H9 (cell line): Measurements from ENCODE around the gene CD80. TPM values are rescaled to one million over a fixed set of nuclear protein-coding genes. Genes with fewer than 3 reads are reported as not detected.

ENCODE experiments used
- DNase-seq: peaks from one replicate; pipeline ENCODE4 v3.0.0-alpha.2; 2017
- H2AFZ ChIP-seq: one replicate; pipeline ENCODE4 v1.6.1; 2013; ENCODE audit warnings: mild to moderate bottlenecking, low read length, control low read depth, moderate library complexity
- H2AK5ac ChIP-seq: 2 replicates; pipeline ENCODE4 v1.6.1; 2013; ENCODE audit warnings: low read length, control low read depth, mixed read lengths; ENCODE audit not compliant: insufficient read length
- H2BK120ac ChIP-seq: one replicate; pipeline ENCODE4 v1.6.1; 2013; ENCODE audit warnings: low read depth, mild to moderate bottlenecking, low read length, control low read depth, inconsistent platforms; ENCODE audit not compliant: poor library complexity, severe bottlenecking
- H2BK12ac ChIP-seq: 2 replicates; pipeline ENCODE4 v1.6.1; 2013; ENCODE audit warnings: low read length, control low read depth, mixed read lengths, low read depth; ENCODE audit not compliant: insufficient read length
- H2BK15ac ChIP-seq: 2 replicates; pipeline ENCODE4 v1.6.1; 2013; ENCODE audit warnings: low read depth, low read length, control low read depth
- H2BK20ac ChIP-seq: one replicate; pipeline ENCODE4 v1.6.1; 2013; ENCODE audit warnings: low read depth, mild to moderate bottlenecking, low read length, control low read depth, inconsistent platforms; ENCODE audit not compliant: poor library complexity, severe bottlenecking
- H2BK5ac ChIP-seq: 2 replicates; pipeline ENCODE4 v1.6.1; 2013; ENCODE audit warnings: low read length, control low read depth, mixed read lengths; ENCODE audit not compliant: insufficient read length
- H3K14ac ChIP-seq: 2 replicates; pipeline ENCODE4 v1.6.1; 2013; ENCODE audit warnings: low read length, control low read depth; ENCODE audit not compliant: insufficient read depth
- H3K18ac ChIP-seq: 2 replicates; pipeline ENCODE4 v1.6.1; 2013; ENCODE audit warnings: low read depth, mild to moderate bottlenecking, mixed read lengths, low read length, control low read depth; ENCODE audit not compliant: insufficient read length
- H3K23ac ChIP-seq: 2 replicates; pipeline ENCODE4 v1.6.1; 2013; ENCODE audit warnings: low read length, control low read depth, mixed read lengths, low read depth; ENCODE audit not compliant: insufficient read length
- H3K23me2 ChIP-seq: 2 replicates; pipeline ENCODE4 v1.6.1; 2013; ENCODE audit warnings: low read depth, mild to moderate bottlenecking, mixed read lengths, low read length, control low read depth; ENCODE audit not compliant: insufficient read length, poor library complexity, severe bottlenecking
- H3K27ac ChIP-seq: 2 replicates; pipeline ENCODE4 v1.5.1; 2013; ENCODE audit warnings: low read length, control low read depth, mixed read lengths, low read depth; ENCODE audit not compliant: insufficient read length
- H3K27me3 ChIP-seq: 2 replicates; pipeline ENCODE4 v1.6.1; 2013; ENCODE audit warnings: low read length, control low read depth, inconsistent platforms; ENCODE audit not compliant: insufficient read depth
- H3K4ac ChIP-seq: 2 replicates; pipeline ENCODE4 v1.6.1; 2013; ENCODE audit warnings: low read depth, mild to moderate bottlenecking, control low read depth, inconsistent platforms, low read length, moderate library complexity
- H3K4me1 ChIP-seq: 2 replicates; pipeline ENCODE4 v1.6.1; 2013; ENCODE audit warnings: low read length, control low read depth, inconsistent platforms; ENCODE audit not compliant: insufficient read depth
- H3K4me2 ChIP-seq: 2 replicates; pipeline ENCODE4 v1.6.1; 2013; ENCODE audit warnings: low read length, control low read depth, mixed read lengths; ENCODE audit not compliant: insufficient read length, insufficient read depth
- H3K56ac ChIP-seq: 2 replicates; pipeline ENCODE4 v1.6.1; 2013; ENCODE audit warnings: low read depth, mild to moderate bottlenecking, mixed read lengths, low read length, control low read depth; ENCODE audit not compliant: insufficient read length
- H3K79me1 ChIP-seq: 2 replicates; pipeline ENCODE4 v1.6.1; 2013; ENCODE audit warnings: low read depth, mild to moderate bottlenecking, moderate library complexity, low read length, control low read depth, inconsistent platforms; ENCODE audit not compliant: insufficient read depth, poor library complexity, severe bottlenecking
- H3K79me2 ChIP-seq: 2 replicates; pipeline ENCODE4 v1.6.1; 2013; ENCODE audit warnings: low read length, control low read depth, inconsistent platforms; ENCODE audit not compliant: insufficient read depth
- H3K9ac ChIP-seq: 2 replicates; pipeline ENCODE4 v1.6.1; 2013; ENCODE audit warnings: low read length, control low read depth, mixed read lengths; ENCODE audit not compliant: insufficient read length; ENCODE audit errors: extremely low read depth
- H3K9me3 ChIP-seq: one replicate; pipeline ENCODE4 v1.6.1; 2013; ENCODE audit warnings: low read depth, low read length, inconsistent platforms; ENCODE audit not compliant: control insufficient read depth
- H3T11ph ChIP-seq: one replicate; pipeline ENCODE4 v1.6.1; 2013; ENCODE audit warnings: mild to moderate bottlenecking, low read length, control low read depth, inconsistent platforms
- H4K20me1 ChIP-seq: one replicate; pipeline ENCODE4 v1.6.1; 2013; ENCODE audit not compliant: control insufficient read depth, insufficient read length, insufficient read depth
- H4K5ac ChIP-seq: 2 replicates; pipeline ENCODE4 v1.6.1; 2013; ENCODE audit warnings: low read depth, mild to moderate bottlenecking, mixed read lengths, low read length, control low read depth; ENCODE audit not compliant: insufficient read length
- H4K8ac ChIP-seq: replicated peaks from 2 replicates; pipeline ENCODE4 v1.6.1; 2013; ENCODE audit warnings: low read length, control low read depth, mixed read lengths, low read depth; ENCODE audit not compliant: insufficient read length
- H4K91ac ChIP-seq: 2 replicates; pipeline ENCODE4 v1.6.1; 2013; ENCODE audit warnings: low read depth, mild to moderate bottlenecking, moderate library complexity, mixed read lengths, low read length, control low read depth; ENCODE audit not compliant: insufficient read length
- H3K27ac Mint-ChIP-seq, 3 experiments: 2 replicates in 2 of 3; 3 replicates in 1 of 3; pipeline ENCODE4 v1.8.0; 2020 to 2021; ENCODE audit warnings: mixed read lengths in 3 of 3, mild to moderate bottlenecking in 1 of 3, moderate library complexity in 1 of 3
- H3K27me3 Mint-ChIP-seq: 2 replicates; pipeline ENCODE4 v1.8.0; 2021; ENCODE audit warnings: low read depth, mild to moderate bottlenecking, moderate library complexity, mixed read lengths
- H3K36me3 Mint-ChIP-seq, 3 experiments: 2 replicates in 2 of 3; 3 replicates in 1 of 3; pipeline ENCODE4 v1.8.0; 2020 to 2021; ENCODE audit warnings: low read depth in 3 of 3, mixed read lengths in 3 of 3; ENCODE audit not compliant: insufficient read depth in 1 of 3
- H3K4me1 Mint-ChIP-seq, 2 experiments: 2 replicates each; pipeline ENCODE4 v1.8.0; 2020; ENCODE audit warnings: mixed read lengths in 2 of 2
- H3K4me3 Mint-ChIP-seq, 2 experiments: 2 replicates in 1 of 2; 3 replicates in 1 of 2; pipeline ENCODE4 v1.8.0; 2020 to 2021; ENCODE audit warnings: mild to moderate bottlenecking in 2 of 2, mixed read lengths in 2 of 2, moderate library complexity in 1 of 2
- H3K9me3 Mint-ChIP-seq, 2 experiments: 2 replicates in 1 of 2; 3 replicates in 1 of 2; pipeline ENCODE4 v1.8.0; 2020; ENCODE audit warnings: mild to moderate bottlenecking in 2 of 2, mixed read lengths in 2 of 2, moderate library complexity in 1 of 2
- CTCF ChIP-seq: fragments of 200-600 bp; sonication (generic); conservative IDR thresholded peaks from 3 replicates; pipeline ENCODE4 v1.8.0; 2021; ENCODE audit warnings: antibody characterized with exemption, mild to moderate bottlenecking
- WGBS: extraction: QIAGEN DNeasy Blood & Tissue Kit; methylation state at CpG from one replicate; pipeline ENCODE4 v1.1.7; 2013; ENCODE audit warnings: missing lambda C conversion rate, low lambda C conversion rate, mixed read lengths; ENCODE audit not compliant: insufficient read length; ENCODE audit errors: extremely low coverage; 5-methylcytosine and 5-hydroxymethylcytosine counted together
- total RNA-seq: library from RNA; stranded (reverse); gene quantifications from 2 replicates; pipeline ENCODE4 v1.2.1, GENCODE V29; 2021

Gene CD80
- total RNA-seq, 1 experiment from 2014 or later, result not detected

- Histone ChIP-seq H3T11ph (no peak overlapping the region), H3K27me3 (no peaks in the 10 kb centered on the region), H2AFZ (no peak overlapping the region), H2AK5ac (no peak overlapping the region), H2BK5ac (no peak overlapping the region), H3K4ac (no peak overlapping the region), H4K20me1 (no peaks in the 10 kb centered on the region), H3K14ac (no peak overlapping the region), H3K56ac (no peak overlapping the region), H3K79me1 (no peaks in the 10 kb centered on the region), H3K27ac (no peak overlapping the region), H4K8ac (no peak overlapping the region), H3K4me1 (no peaks in the 10 kb centered on the region), H3K18ac (no peak overlapping the region), H3K4me2 (no peak overlapping the region), H2BK20ac (no peak overlapping the region), H3K23me2 (no peaks in the 10 kb centered on the region), H3K79me2 (no peaks in the 10 kb centered on the region), H2BK12ac (no peak overlapping the region), H4K5ac (no peak overlapping the region), H2BK120ac (no peak overlapping the region), H4K91ac (no peak overlapping the region), H3K23ac (no peak overlapping the region), H2BK15ac (no peak overlapping the region), H3K9ac (no peak overlapping the region), H3K9me3 (no peaks in the 10 kb centered on the region)
- WGBS, result no CpG with 5 or more reads among the region's 1 CpG
- no peak for DNase-seq
- Mint-ChIP-seq H3K4me3 (no peak overlapping the region), H3K4me1 (no peaks in the 10 kb centered on the region), H3K9me3 (no peaks in the 10 kb centered on the region), H3K27me3 (no peaks in the 10 kb centered on the region), H3K27ac (no peak overlapping the region), H3K36me3 (no peaks in the 10 kb centered on the region)
- TF ChIP-seq CTCF, result no peak
Observed at GRCh38 chr3:119538772-119539171, 20.6 kb downstream of the CD80 start.
